ENCODE measurements around the gene HSPA14.

DNA sequence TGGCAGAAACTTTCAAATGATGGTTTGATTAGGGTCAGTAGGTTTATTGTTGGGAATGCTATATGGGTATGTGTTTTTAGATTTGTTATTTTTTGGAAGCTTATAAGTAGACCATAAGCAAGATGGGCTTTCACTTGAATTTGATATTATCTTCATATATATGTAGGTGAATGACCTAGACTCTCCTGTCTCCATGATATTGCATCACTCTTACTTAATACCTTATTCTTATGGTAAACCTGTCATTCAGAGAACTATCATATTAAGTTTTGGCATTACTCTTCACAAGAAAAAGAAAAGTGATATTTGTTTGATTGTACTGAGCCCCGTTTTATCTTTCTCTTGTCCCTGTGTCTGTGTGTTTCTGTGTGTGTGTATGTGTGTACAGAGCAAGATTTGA lies 17.3 kb downstream of the HSPA14 start:
- TF ChIP-seq, protein P1, sequence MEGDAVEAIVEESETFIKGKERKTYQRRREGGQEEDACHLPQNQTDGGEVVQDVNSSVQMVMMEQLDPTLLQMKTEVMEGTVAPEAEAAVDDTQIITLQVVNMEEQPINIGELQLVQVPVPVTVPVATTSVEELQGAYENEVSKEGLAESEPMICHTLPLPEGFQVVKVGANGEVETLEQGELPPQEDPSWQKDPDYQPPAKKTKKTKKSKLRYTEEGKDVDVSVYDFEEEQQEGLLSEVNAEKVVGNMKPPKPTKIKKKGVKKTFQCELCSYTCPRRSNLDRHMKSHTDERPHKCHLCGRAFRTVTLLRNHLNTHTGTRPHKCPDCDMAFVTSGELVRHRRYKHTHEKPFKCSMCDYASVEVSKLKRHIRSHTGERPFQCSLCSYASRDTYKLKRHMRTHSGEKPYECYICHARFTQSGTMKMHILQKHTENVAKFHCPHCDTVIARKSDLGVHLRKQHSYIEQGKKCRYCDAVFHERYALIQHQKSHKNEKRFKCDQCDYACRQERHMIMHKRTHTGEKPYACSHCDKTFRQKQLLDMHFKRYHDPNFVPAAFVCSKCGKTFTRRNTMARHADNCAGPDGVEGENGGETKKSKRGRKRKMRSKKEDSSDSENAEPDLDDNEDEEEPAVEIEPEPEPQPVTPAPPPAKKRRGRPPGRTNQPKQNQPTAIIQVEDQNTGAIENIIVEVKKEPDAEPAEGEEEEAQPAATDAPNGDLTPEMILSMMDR (optimal IDR thresholded peaks at IDR 0.05 in 1 of 3, IDR thresholded peaks at IDR 0.05 in 1 of 3, conservative IDR thresholded peaks at IDR 0.05 in 1 of 3; ENCODE audit: extremely low read depth in 1 of 3, insufficient read depth in 2 of 3, low read length in 3 of 3), result no peak
- TF ChIP-seq EZH2 (IDR thresholded peaks at IDR 0.05; ENCODE audit: low read length), result no peak
